ENCODE data around the gene LRIG1.

Gene LRIG1

DNA sequence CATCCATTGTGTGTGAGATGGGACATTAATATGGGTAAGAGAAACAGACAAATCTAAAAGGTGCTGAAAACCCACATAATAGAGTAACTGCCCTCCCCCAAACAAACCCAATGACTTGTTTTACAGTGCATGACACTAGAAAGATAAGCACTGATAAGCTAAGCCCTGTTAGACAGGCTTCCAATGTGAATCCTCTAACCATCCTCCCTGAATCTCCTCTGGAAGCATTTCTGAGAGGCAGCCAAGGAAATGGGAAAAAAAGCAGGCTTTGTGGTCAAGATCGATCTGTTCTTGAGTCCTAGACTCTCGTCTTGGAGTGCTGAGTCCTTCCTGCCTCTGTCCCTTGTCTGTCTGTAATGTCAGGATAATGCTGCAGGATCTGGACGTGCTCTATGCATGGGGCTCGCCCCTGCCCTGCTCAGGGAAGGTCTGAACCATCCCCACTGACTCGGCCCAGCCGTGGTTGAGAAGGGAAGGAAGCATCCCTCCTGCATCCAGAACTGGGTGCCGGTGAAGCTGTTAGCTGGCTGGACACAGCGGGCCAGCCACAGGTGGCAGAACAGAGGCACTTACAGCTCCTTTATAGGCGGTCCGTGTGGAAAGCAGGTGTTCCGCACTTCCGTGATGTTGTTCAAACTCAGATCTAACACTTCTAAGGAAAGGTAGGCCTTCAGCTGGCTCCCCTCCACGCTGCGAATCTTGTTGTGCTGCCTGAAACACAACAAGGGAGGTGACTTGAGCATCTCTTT, 84.1 kb downstream of the LRIG1 start:
- DNase-seq, result no peak

DNA sequence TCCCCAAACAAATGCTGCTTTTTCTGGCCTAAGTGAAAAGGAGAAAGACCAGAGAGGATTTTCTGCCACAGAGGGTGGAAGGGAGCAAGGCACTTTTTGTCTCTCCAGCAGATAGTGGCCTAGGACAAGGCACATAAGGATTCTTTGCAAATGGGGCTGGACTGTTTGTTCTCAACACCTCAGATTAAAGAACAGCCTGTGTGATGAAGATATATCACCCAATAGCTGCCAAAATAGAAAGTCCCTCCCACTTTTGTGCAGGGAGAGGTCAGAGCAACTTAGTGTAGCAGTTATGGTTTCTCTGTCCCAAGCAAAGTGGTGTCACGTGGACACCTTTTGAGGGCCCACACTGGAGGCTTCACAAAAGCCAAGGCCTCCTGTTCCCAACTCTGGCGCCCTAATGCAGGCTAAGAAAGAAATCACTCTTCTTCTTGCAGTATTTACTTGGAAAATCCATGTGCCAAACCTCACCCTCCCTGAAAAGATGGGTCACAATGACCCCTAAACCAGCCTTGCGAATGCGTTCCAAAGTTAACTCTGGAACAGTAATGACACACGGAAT, 84.9 kb downstream of the LRIG1 start:
- no peak for DNase-seq

- no peak for DNase-seq
Measured at GRCh38 chr3:66414846-66415245, 86.0 kb downstream of the LRIG1 start.

- DNase-seq, result no peak
Measured at GRCh38 chr3:66413151-66413751, 87.6 kb downstream of the LRIG1 start.

- no peak for DNase-seq
Measured at GRCh38 chr3:66411961-66412887, 88.6 kb downstream of the LRIG1 start.

DNA sequence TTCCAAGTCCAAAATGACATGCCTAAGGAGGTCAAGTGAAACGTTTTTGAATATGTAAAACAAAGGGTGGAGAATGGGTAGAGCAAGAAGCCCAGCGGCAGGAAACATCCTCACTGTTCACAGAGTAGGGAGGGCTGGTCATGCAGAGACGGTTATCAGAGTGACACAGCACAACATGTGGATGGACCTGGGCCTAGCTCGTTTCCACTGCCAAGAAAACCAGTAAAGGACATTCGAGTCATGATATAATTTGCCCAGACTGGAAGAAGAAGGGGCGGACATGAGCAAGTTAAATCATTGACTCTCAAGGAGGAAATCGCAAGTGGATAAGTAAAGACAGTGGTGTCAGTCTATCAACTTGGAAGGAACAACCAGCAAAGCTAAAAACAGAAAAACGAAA, 89.3 kb downstream of the LRIG1 start:
- no peak for DNase-seq

GRCh38 chr3:66410976-66411375, 89.8 kb downstream of the LRIG1 start:
- DNase-seq, result no peak

DNA sequence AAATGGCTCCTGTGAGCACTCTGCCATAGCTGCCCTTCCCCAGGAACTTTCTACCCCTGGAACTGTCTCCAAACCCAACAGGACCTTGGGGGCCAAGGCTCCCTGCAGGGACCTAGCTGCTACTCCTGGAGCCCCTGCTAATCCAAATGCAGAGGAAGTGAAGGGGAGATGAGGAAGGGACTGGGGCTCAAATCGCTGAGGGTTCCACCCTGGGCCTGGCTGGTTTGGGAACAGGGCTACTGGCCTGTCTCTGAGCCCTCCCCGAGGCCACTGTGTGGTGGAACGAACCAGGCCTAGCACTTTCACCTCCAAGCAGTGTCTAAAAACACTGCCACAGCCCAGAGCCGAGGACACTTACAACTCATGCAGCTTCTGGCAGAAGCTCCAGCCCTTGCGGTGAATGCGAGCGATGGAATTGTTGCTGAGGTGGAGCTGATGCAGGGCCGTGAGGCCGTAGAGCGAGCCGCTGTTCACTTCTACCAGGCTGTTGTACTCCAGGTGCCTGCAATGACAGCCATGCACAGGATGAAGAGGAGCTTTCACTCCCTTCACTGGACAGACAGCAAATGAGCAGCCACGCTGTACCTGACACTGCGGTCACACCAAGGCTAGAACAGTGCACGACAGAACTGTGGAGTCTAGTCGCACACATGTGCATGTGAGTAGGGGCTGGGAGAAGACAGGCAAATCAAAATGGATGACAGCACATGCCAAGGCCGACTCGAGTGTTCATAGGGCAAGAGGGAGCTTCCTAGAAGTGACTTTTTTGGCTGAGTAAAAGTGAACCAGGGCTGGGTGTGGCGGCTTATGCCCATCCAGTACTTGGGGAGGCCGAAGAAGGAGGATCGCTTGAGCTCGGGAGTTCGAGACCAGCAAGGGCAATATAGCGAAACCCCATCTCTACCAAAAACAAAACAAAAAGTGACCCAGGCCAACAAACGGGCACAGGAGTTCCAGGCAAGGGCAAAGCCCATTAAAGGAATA, 90.8 kb downstream of the LRIG1 start:
- DNase-seq, result no peak

GRCh38 chr3:66407611-66408218, 93.1 kb downstream of the LRIG1 start:
- DNase-seq, result no peak

DNA sequence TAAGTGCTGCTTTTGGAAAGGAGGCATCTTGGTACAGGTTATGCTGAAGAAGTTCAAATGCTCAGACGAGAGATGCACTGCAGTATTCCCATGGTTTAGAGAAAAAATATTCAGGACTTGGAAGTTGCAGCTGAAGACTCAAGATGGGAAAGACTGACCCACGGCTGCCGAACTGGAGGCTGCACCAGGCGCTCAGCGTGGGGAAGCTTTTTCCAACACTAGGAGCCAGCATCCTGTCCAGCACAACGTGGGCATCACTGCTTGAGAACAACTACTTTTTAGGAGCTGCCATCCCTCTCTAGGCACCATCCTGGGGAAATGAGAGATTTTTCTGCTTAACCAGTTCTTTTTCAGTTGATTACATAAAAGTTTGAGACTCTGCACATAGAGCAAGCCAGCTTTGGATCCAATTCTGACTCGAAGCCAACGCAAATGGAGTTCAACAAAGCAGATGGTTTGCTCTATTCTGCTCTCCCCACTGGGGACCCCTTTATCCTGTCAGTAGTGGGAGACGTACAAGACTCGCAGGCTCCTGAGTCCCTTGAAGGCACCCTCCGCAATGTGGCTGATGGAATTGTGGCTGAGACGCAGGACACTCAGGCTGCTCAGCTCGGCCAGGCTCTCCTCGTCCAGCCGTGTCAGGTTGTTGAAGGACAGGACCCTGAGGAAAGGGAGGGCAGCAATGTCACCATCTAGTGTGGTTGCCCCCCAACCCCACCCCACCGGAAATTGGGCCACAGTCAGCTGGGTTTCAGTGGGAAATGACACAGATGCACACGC, 93.8 kb downstream of the LRIG1 start:
- no peak for DNase-seq

- DNase-seq, result no peak
Measured at GRCh38 chr3:66406163-66406562, 94.7 kb downstream of the LRIG1 start.

DNA sequence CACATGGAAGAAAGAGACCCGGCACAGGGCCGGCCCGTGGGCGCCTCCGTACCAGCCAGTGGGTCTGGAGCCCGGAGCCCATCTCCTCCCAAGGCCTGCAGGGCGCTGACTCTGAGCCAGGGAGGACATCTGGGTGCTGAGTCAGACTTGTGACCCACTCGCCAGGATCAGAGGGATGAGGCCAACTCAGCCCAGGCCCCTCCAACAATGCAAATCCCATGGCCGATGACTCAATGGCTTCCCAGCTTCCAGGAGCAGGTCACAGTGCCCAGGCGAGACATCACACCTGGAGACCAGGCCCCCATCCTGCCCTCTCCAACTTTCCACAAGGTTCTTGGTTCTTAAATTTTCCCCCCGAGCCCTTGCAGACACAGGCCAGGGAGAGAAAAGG, 95.1 kb downstream of the LRIG1 start:
- no peak for DNase-seq

DNA sequence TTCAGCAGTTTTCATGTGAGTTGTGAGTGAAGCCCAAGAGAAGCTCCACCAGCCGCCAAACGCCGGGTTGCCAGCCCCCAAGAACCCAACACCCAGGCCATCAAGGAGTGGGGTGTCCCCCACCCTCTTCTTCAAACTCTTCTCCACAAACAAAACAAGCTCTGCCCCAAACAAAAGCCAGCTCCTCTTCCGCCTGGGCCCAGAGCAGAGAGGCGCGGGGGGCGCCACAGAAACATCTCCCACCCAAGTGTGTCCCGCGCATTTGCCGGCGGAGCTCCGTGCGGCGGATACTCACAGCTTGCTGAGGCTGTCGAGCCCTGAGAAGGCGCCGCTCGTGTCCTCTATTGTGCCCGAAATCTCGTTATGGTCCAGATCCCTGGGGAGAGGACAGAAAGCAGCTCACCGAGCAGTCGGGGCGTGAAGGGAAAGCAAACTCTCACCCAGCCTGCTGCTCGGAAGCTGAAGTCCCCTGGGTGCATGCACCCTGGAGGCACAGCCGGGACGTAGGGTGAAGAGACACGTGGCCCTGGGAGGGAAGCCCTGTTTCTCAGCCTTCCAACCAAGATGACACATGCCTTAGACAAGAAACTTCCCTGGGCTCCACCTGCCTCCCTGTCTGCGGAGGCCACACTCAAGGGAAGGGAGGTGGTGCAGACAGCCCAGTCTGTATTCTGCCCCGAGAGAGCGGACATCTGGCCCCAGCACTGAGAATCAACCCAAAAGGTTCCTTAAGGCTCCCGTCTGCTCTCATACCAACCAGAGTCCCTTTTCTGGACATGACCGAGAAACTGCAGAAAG, 95.7 kb downstream of the LRIG1 start:
- DNase-seq, result no peak

DNA sequence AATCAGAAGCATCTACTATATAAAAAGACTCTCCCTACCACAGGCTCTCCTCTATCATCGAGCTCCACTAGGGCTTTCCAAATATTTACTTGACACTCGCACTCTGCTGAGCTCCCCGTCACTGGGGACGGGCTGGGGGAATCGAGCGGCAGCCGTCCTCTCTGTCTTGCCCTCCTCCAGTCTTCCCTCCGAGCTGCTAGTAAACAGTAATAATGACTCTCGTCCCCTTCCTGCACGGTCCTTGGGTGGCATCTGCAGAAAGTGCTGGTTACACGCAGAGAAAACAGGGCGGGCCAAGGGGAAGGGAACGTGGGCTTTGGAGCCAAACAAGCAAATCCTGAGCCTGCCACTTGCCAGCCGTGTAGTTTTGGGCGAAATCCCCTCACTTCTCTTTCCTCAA, 96.6 kb downstream of the LRIG1 start:
- no peak for DNase-seq

DNA sequence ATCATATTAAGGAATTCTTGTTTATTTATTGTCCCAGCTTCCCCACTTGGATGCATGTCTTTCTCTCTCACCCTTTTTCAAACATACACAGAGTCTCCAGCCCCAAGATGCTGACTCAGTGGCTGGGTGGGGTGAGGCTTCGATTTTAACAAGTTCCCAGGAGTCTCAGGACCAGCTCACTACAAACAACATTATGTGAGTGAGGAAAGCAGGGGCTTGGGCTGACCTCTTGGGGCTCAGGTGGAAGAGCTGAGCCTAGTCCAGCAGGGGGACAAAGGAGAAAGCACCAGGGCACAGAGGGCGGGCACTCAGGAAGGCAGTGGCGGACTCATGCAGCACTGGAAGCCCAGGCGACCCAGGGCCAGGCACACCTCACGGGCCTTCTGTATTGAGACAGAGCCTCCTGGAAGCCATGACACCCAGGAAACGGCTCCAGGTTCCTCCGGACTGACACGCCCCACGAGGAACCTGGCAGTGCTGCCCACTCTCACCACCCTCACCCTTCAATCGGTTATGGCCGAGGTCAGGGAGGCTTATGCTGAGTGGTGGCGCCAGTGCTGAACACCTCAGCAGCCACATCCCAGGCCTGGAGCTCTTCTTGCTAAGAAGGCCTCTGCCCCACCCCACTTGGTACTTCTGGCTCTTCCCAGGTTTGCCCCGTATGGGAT, 97.4 kb downstream of the LRIG1 start:
- no peak for DNase-seq

DNA sequence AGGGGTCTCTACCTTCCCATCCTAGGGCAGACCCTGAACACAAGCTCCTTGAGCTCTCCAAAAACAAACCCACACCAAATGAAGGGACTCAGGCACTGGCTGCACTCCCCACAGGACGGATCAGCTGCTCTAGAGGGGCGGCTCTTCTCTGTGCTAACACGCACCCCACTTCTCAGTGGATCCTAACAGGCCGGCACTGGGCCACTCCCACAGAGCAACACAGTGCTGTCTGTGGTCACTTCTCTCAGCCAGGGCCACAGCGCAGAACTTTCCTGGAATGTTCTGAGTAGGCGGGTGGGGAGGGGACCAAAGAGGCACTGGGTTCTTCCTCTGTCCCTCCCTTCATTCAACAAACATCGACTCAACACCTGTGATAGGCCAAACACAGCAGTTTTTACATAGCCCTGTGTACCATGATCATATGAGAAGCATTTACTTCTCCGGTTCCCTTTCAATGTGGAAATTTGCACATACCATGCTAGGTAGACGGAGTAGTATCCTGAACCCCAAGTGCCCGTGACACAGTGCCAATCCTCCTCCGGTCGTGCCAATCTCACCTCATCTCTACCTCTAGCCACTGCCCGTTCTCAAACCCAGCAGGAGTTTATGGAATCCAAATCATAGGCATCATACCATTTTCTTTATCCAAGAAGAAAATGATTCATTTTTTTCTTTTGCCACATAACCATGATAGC, 98.1 kb downstream of the LRIG1 start:
- no peak for DNase-seq

DNA sequence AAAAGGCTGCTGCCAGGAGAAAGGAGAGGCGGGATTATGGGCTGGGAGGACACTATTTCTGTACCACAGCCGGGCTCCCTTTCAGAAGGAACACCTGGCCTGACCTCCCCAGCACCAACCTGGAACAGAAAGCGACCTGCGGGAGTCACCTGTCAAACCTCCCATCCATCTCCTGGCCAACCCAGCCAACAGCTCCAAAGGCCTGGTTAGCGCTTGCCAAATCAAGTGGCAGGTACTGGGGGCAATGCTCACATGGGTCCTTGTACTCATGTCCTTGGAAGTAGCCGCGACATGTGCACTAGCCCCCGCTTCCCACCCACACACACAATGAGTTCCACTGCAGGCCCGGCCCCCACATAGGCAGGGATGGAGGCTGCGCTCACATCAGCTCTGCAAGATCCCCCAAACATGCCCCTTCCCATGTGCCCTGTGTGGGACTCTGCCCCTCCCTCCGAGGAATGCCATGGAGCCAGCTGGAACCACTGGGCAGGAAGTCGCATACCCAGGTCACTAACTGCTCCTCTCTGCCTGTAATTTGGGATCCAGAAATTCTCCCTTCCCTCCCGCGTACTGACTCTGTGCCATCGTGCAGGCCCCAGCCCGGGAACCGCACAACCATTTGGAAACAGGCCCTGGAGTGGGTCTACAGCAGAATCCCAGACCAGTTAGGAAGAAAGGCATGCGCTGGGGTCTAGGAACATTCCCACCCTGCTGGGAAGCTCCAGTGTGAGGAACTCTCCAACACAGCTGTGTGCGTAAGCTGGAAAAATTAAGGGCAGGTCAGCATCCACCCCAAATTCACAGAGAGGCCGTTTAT, 98.9 kb downstream of the LRIG1 start:
- DNase-seq, result no peak

DNA sequence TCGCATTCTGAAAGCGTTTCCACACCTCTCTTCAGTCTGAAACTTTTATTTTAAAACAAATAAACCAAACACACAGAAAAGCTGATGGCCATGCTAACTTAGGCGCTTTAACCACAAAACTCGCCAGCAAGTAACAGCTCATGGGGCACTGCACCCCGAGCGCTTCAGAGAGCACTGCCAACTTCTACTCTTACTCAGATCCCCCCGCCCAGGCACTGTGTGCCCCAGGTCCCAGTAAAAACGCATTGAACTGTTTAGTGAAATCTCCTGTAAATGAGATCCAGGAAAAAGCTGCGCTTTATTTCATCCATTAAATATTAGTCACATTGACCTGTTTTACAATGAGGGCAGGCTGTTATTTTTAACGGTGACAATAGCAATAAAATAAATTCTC, 99.7 kb downstream of the LRIG1 start:
- no peak for DNase-seq

Data from kidney glomerular epithelial cell (primary cell).